HL-60 (cell line): Measurements from ENCODE around the gene VWA8.

Source experiments
- GABPA ChIP-seq: IDR thresholded peaks from 2 replicates; pipeline ENCODE4 v1.6.1; 2012; ENCODE audit warnings: low read depth
- POLR2AphosphoS5 ChIP-seq: IDR thresholded peaks from 2 replicates; pipeline ENCODE4 v1.6.1; 2012; ENCODE audit warnings: low read depth

GRCh38 chr13:41827507-41828213 is 133.2 kb downstream of the VWA8 start:
- TF ChIP-seq POLR2AphosphoS5 (no peak), GABPA (no peak)
